Loucy (cell line): ENCODE measurements around the gene SH3TC2.

Experiments
- H2AFZ ChIP-seq: fragments of 200-600 bp; sonication (generic); 2 replicates; pipeline ENCODE4 v1.6.0; 2016; ENCODE audit warnings: antibody characterized with exemption, mild to moderate bottlenecking, low read length, moderate library complexity
- H3F3A ChIP-seq: fragments of 200-600 bp; 2 replicates; pipeline ENCODE4 v1.6.0; 2016; ENCODE audit warnings: antibody characterized with exemption, low read depth, mild to moderate bottlenecking
- H3K27me3 ChIP-seq: fragments of 200-600 bp; sonication (generic); 2 replicates; pipeline ENCODE4 v1.6.1; 2014; ENCODE audit warnings: low read length, mild to moderate bottlenecking; ENCODE audit not compliant: insufficient read depth, poor library complexity, severe bottlenecking
- H3K36me3 ChIP-seq: fragments of 200-600 bp; sonication (generic); 2 replicates; pipeline ENCODE4 v1.6.1; 2016; ENCODE audit warnings: low read length; ENCODE audit not compliant: insufficient read depth
- H3K4me1 ChIP-seq: fragments of 200-600 bp; sonication (generic); 2 replicates; pipeline ENCODE4 v1.5.1; 2014; ENCODE audit warnings: low read length, mild to moderate bottlenecking; ENCODE audit not compliant: insufficient read depth, poor library complexity, severe bottlenecking
- H3K4me2 ChIP-seq: fragments of 200-600 bp; sonication (generic); 2 replicates; pipeline ENCODE4 v1.6.0; 2014; ENCODE audit warnings: antibody characterized with exemption, low read length, low read depth, mild to moderate bottlenecking; ENCODE audit not compliant: poor library complexity, severe bottlenecking
- H3K4me3 ChIP-seq: fragments of 200-600 bp; sonication (generic); 2 replicates; pipeline ENCODE4 v1.5.1; 2014; ENCODE audit warnings: low read length, mild to moderate bottlenecking, mixed read lengths; ENCODE audit not compliant: poor library complexity, severe bottlenecking
- H3K79me2 ChIP-seq: fragments of 200-600 bp; sonication (generic); 2 replicates; pipeline ENCODE4 v1.6.1; 2014; ENCODE audit warnings: low read length; ENCODE audit not compliant: insufficient read depth
- H3K9ac ChIP-seq: fragments of 200-600 bp; sonication (generic); 2 replicates; pipeline ENCODE4 v1.6.0; 2014; ENCODE audit warnings: mild to moderate bottlenecking, low read depth, low read length, moderate library complexity; ENCODE audit not compliant: poor library complexity, severe bottlenecking
- H3K9me2 ChIP-seq: fragments of 200-600 bp; sonication (generic); replicated peaks from 2 replicates; pipeline ENCODE4 v1.6.1; 2016; ENCODE audit warnings: low read depth, low read length, mixed read lengths
- H3K9me3 ChIP-seq: fragments of 200-600 bp; sonication (generic); 2 replicates; pipeline ENCODE4 v1.6.1; 2014; ENCODE audit warnings: mild to moderate bottlenecking, antibody characterized with exemption, low read length, low read depth; ENCODE audit not compliant: insufficient read depth
- H4K20me1 ChIP-seq: fragments of 200-600 bp; sonication (generic); 2 replicates; pipeline ENCODE4 v1.6.0; 2014; ENCODE audit warnings: antibody characterized with exemption, low read length, mild to moderate bottlenecking; ENCODE audit not compliant: insufficient read depth, poor library complexity, severe bottlenecking
- EZH2phosphoT487 ChIP-seq: fragments of 200-600 bp; IDR thresholded peaks from 2 replicates; pipeline ENCODE4 v1.6.1; 2018; ENCODE audit warnings: antibody characterized with exemption, mild to moderate bottlenecking, moderate library complexity, borderline replicate concordance
- TF ChIP-seq, protein P1 (sequence below): fragments of 200-600 bp; sonication (generic); conservative IDR thresholded peaks from 2 replicates; pipeline ENCODE4 v1.5.1; 2014; ENCODE audit warnings: mild to moderate bottlenecking, antibody characterized with exemption, low read length

The SH3TC2 gene

DNA sequence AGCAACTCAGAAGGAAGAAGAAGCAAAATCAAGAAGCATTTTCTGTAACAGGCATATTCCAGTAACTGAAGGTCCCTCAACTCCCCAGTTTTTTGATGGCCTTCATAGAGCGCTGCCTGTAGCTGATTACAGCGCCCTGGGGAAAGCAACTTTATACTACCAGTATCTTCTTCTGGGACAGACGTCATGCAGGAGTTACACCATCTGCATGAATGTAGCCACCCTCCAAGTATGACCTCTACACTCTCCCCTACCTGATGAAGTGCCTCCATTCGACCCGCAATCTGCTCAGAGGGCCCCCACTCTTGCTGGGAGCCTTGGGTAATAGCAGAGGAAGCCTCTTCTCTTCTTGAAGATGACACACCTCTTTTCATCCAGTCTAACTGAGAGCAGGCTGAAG lies 21.0 kb upstream of the SH3TC2 start:
- H3F3A ChIP-seq = peaks cover 6% of the 10 kb centered on the region
- peaks cover 25% of the 10 kb centered on the region for H3K4me1 ChIP-seq
- no peaks in the 10 kb centered on the region for H3K79me2 ChIP-seq
- no peaks in the 10 kb centered on the region for H3K9me3 ChIP-seq
- no peaks in the 10 kb centered on the region for H4K20me1 ChIP-seq
- H3K36me3 ChIP-seq = no peaks in the 10 kb centered on the region
- H3K9me2 ChIP-seq = no peaks in the 10 kb centered on the region
- no peak overlapping the region for H3K4me2 ChIP-seq
- H2AFZ ChIP-seq = no peak overlapping the region
- no peak overlapping the region for H3K9ac ChIP-seq
- no peak for TF ChIP-seq EZH2phosphoT487
- TF ChIP-seq, protein P1, sequence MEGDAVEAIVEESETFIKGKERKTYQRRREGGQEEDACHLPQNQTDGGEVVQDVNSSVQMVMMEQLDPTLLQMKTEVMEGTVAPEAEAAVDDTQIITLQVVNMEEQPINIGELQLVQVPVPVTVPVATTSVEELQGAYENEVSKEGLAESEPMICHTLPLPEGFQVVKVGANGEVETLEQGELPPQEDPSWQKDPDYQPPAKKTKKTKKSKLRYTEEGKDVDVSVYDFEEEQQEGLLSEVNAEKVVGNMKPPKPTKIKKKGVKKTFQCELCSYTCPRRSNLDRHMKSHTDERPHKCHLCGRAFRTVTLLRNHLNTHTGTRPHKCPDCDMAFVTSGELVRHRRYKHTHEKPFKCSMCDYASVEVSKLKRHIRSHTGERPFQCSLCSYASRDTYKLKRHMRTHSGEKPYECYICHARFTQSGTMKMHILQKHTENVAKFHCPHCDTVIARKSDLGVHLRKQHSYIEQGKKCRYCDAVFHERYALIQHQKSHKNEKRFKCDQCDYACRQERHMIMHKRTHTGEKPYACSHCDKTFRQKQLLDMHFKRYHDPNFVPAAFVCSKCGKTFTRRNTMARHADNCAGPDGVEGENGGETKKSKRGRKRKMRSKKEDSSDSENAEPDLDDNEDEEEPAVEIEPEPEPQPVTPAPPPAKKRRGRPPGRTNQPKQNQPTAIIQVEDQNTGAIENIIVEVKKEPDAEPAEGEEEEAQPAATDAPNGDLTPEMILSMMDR = no peak
- H3K4me3 ChIP-seq = no peak overlapping the region
- no peaks in the 10 kb centered on the region for H3K27me3 ChIP-seq

DNA sequence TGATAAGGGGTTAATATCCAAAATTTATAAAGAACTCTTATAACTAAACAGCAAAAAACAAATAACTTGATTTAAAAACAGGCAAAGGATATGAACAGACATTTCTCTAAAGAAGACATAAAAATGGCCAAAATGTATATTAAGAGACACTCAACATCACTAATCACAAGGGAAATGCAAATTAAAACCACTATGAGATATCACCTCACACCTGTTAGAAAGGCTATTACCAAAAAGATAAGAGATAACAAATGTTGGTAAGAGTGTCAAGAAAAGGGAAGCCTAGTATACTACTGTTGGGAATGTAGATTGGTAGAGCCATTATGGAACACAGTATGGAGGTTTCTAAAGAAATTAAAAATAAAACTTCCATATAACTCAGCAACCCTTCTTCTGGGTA lies 19.4 kb upstream of the SH3TC2 start:
- H3F3A ChIP-seq = peaks cover 6% of the 10 kb centered on the region
- no peak overlapping the region for H3K4me3 ChIP-seq
- no peaks in the 10 kb centered on the region for H3K79me2 ChIP-seq
- no peaks in the 10 kb centered on the region for H4K20me1 ChIP-seq
- H2AFZ ChIP-seq = no peak overlapping the region
- H3K9me3 ChIP-seq = no peaks in the 10 kb centered on the region
- no peaks in the 10 kb centered on the region for H3K36me3 ChIP-seq
- no peaks in the 10 kb centered on the region for H3K9me2 ChIP-seq
- no peak overlapping the region for H3K4me2 ChIP-seq
- peaks cover 25% of the 10 kb centered on the region for H3K4me1 ChIP-seq
- TF ChIP-seq, protein P1 = no peak
- TF ChIP-seq EZH2phosphoT487 = no peak
- H3K27me3 ChIP-seq = no peaks in the 10 kb centered on the region
- no peak overlapping the region for H3K9ac ChIP-seq

DNA sequence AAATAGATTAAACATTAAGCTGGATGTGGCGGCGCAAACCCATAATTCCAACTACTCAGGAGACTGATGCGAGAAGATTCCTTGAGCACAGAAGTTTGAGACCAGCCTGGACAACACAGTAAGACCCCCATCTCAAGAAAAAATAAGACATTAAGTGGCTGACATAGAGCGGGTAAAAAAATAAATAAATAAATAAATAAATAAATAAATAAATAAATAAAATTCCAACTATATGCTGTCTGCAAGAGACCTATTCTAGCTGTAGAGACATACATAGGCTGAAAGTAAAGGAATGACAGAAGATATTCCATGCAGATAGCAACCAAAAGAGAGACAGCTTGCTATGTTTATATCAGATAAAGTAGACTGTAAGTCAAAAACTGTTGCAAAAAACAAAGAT lies 17.4 kb upstream of the SH3TC2 start:
- peak overlapping the region; percentile 57 for H3K4me2 ChIP-seq
- no peaks in the 10 kb centered on the region for H3K79me2 ChIP-seq
- H3K36me3 ChIP-seq = no peaks in the 10 kb centered on the region
- no peaks in the 10 kb centered on the region for H3K9me2 ChIP-seq
- H4K20me1 ChIP-seq = no peaks in the 10 kb centered on the region
- H2AFZ ChIP-seq = no peak overlapping the region
- H3K27me3 ChIP-seq = no peaks in the 10 kb centered on the region
- no peak overlapping the region for H3K9ac ChIP-seq
- TF ChIP-seq, protein P1 = no peak
- TF ChIP-seq EZH2phosphoT487 = no peak
- H3K4me1 ChIP-seq = peaks cover 25% of the 10 kb centered on the region
- no peaks in the 10 kb centered on the region for H3K9me3 ChIP-seq
- peaks cover 6% of the 10 kb centered on the region for H3F3A ChIP-seq
- H3K4me3 ChIP-seq = no peak overlapping the region
